Memory B cell (primary cell): ENCODE results near the gene PTGIS.
"Not testable (repeated sequence)": the region's sequence is repeated elsewhere in the genome, so short reads cannot be mapped to it uniquely, and the experiment has no call there.

ENCODE experiments used
- ATAC-seq: fragments of 150-1000 bp; cut with Tn5 transposase; 2 replicates; pipeline ENCODE4 v1.10.0; 2021; ENCODE audit warnings: low read depth, mild to moderate bottlenecking, moderate library complexity
- DNase-seq, 2 donors: peaks; one replicate each; pipeline ENCODE4 v3.0.0; 2022; ENCODE audit warnings: low spot score in 2 of 2
- H3K27ac Mint-ChIP-seq: one replicate; pipeline ENCODE4 v1.8.0; 2022; ENCODE audit warnings: mild to moderate bottlenecking, moderate library complexity, mixed read lengths
- H3K27me3 Mint-ChIP-seq: one replicate; pipeline ENCODE4 v1.8.0; 2022; ENCODE audit warnings: mixed read lengths
- H3K36me3 Mint-ChIP-seq: one replicate; pipeline ENCODE4 v1.8.0; 2022; ENCODE audit warnings: mild to moderate bottlenecking, mixed read lengths
- H3K4me1 Mint-ChIP-seq: one replicate; pipeline ENCODE4 v1.8.0; 2022; ENCODE audit warnings: mixed read lengths
- H3K4me3 Mint-ChIP-seq: one replicate; pipeline ENCODE4 v1.8.0; 2022; ENCODE audit warnings: mild to moderate bottlenecking, moderate library complexity, mixed read lengths
- H3K9me3 Mint-ChIP-seq: one replicate; pipeline ENCODE4 v1.8.0; 2022; ENCODE audit warnings: mixed read lengths

PTGIS gene

GRCh38 chr20:49567421-49568277 is at the start of gene PTGIS:
PTGIS (minus strand) TSS chr20:49568137; CDS start chr20:49568116, 21 bp downstream.
- Mint-ChIP-seq H3K27me3 (peaks cover 35% of the 10 kb centered on the region), H3K4me3 (peak within 1 kb of the TSS; percentile 69), H3K36me3 (no peaks in the 10 kb centered on the region), H3K9me3 (no peaks in the 10 kb centered on the region), H3K27ac (no peak within 1 kb of the TSS), H3K4me1 (peaks cover 6% of the 10 kb centered on the region)
- DNase-seq = no peak
- no peak for ATAC-seq

- not testable (repeated sequence) for H3K36me3 Mint-ChIP-seq, H3K9me3 Mint-ChIP-seq, ATAC-seq, DNase-seq, H3K27ac Mint-ChIP-seq, H3K4me3 Mint-ChIP-seq, H3K27me3 Mint-ChIP-seq, H3K4me1 Mint-ChIP-seq
These were observed 49.5 kb upstream of the PTGIS start for GRCh38 chr20:49617394-49617793.

- no peaks in the 10 kb centered on the region for H3K36me3 Mint-ChIP-seq
- DNase-seq = no peak
- no peak overlapping the region for H3K4me3 Mint-ChIP-seq
- peaks cover under 1% of the 10 kb centered on the region for H3K27me3 Mint-ChIP-seq
- ATAC-seq = no peak
- peaks cover 5% of the 10 kb centered on the region for H3K4me1 Mint-ChIP-seq
- no peak overlapping the region for H3K27ac Mint-ChIP-seq
- H3K9me3 Mint-ChIP-seq = no peaks in the 10 kb centered on the region
These were observed 48.4 kb upstream of the PTGIS start for GRCh38 chr20:49616154-49617007.

- no peak overlapping the region for H3K27ac Mint-ChIP-seq
- H3K4me3 Mint-ChIP-seq = no peak overlapping the region
- no peaks in the 10 kb centered on the region for H3K27me3 Mint-ChIP-seq
- H3K36me3 Mint-ChIP-seq = no peaks in the 10 kb centered on the region
- peaks cover 7% of the 10 kb centered on the region for H3K4me1 Mint-ChIP-seq
- DNase-seq (no peak), ATAC-seq (no peak)
- no peaks in the 10 kb centered on the region for H3K9me3 Mint-ChIP-seq
These were observed 47.6 kb upstream of the PTGIS start for GRCh38 chr20:49615401-49616153.

GRCh38 chr20:49615051-49615400 is 47.1 kb upstream of the PTGIS start:
- not testable (repeated sequence) for H3K36me3 Mint-ChIP-seq, H3K27me3 Mint-ChIP-seq, H3K9me3 Mint-ChIP-seq, H3K4me1 Mint-ChIP-seq, ATAC-seq, H3K27ac Mint-ChIP-seq, H3K4me3 Mint-ChIP-seq, DNase-seq

- no peaks in the 10 kb centered on the region for H3K9me3 Mint-ChIP-seq
- DNase-seq = no peak
- ATAC-seq = no peak
- H3K27ac Mint-ChIP-seq = no peak overlapping the region
- peaks cover 9% of the 10 kb centered on the region for H3K4me1 Mint-ChIP-seq
- no peaks in the 10 kb centered on the region for H3K36me3 Mint-ChIP-seq
- no peak overlapping the region for H3K4me3 Mint-ChIP-seq
- H3K27me3 Mint-ChIP-seq = peaks cover 2% of the 10 kb centered on the region
These were observed 46.6 kb upstream of the PTGIS start for GRCh38 chr20:49614338-49615050.

- Mint-ChIP-seq H3K27ac (no peak overlapping the region), H3K36me3 (no peaks in the 10 kb centered on the region), H3K27me3 (peaks cover 11% of the 10 kb centered on the region), H3K4me3 (no peak overlapping the region), H3K4me1 (peaks cover 14% of the 10 kb centered on the region), H3K9me3 (no peaks in the 10 kb centered on the region)
- DNase-seq = no peak
- ATAC-seq = no peak
These were observed 44.3 kb upstream of the PTGIS start for GRCh38 chr20:49612127-49612738.

- Mint-ChIP-seq H3K27me3 (peaks cover 11% of the 10 kb centered on the region), H3K4me1 (peaks cover 14% of the 10 kb centered on the region)
- H3K36me3 Mint-ChIP-seq, ATAC-seq, H3K4me3 Mint-ChIP-seq, H3K9me3 Mint-ChIP-seq, H3K27ac Mint-ChIP-seq, DNase-seq: not testable (repeated sequence)
These were observed 43.7 kb upstream of the PTGIS start for GRCh38 chr20:49611539-49612126.

- peak overlapping the region; percentile 48 for H3K4me3 Mint-ChIP-seq
These were observed 43.0 kb upstream of the PTGIS start for GRCh38 chr20:49610691-49611538.

GRCh38 chr20:49608752-49609670 is 41.1 kb upstream of the PTGIS start:
- peak; percentile 75 for DNase-seq
- Mint-ChIP-seq H3K27ac (no peak overlapping the region), H3K4me3 (peak overlapping the region; percentile 22), H3K4me1 (peaks cover 14% of the 10 kb centered on the region), H3K9me3 (no peaks in the 10 kb centered on the region), H3K36me3 (no peaks in the 10 kb centered on the region), H3K27me3 (peaks cover 12% of the 10 kb centered on the region)
- peak; percentile 77 for ATAC-seq

More at GRCh38 chr20:49610691-49611538, 43.0 kb upstream of the PTGIS start:
- Mint-ChIP-seq H3K27me3 (peaks cover 11% of the 10 kb centered on the region), H3K4me1 (peaks cover 14% of the 10 kb centered on the region), H3K36me3 (no peaks in the 10 kb centered on the region), H3K9me3 (no peaks in the 10 kb centered on the region), H3K27ac (no peak overlapping the region)
- DNase-seq = peak; percentile 82 to 94
- peak; percentile 70 for ATAC-seq

GRCh38 chr20:49607568-49607967 is 39.6 kb upstream of the PTGIS start:
- Mint-ChIP-seq H3K9me3 (no peaks in the 10 kb centered on the region), H3K27me3 (peaks cover 12% of the 10 kb centered on the region)
- no peak for ATAC-seq

More at GRCh38 chr20:49607568-49607967, 39.6 kb upstream of the PTGIS start:
- Mint-ChIP-seq H3K4me3 (no peak overlapping the region), H3K4me1 (peaks cover 14% of the 10 kb centered on the region), H3K36me3 (no peaks in the 10 kb centered on the region), H3K27ac (no peak overlapping the region)
- DNase-seq = no peak
